DMS114 treated with DMSO at 0.1 percent for 48 hours (cell line): Measurements from ENCODE around the gene EMID1.
A peak's percentile ranks its signal among the peaks of the same experiment; 100 is the strongest.
"Not testable (repeated sequence)": the region's sequence is repeated elsewhere in the genome, so short reads cannot be mapped to it uniquely, and the experiment has no call there.

ENCODE experiments used
- DNase-seq: peaks from one replicate; lab custom pipeline; 2025; ENCODE audit not compliant: unreplicated experiment; lab: John Stamatoyannopoulos, UW

Gene EMID1

GRCh38 chr22:29230972-29231875 is 25.5 kb downstream of the EMID1 start:
- DNase-seq, result no peak

- DNase-seq, result no peak
Measured at GRCh38 chr22:29231971-29232959, 26.6 kb downstream of the EMID1 start.

GRCh38 chr22:29233277-29233877 is 27.7 kb downstream of the EMID1 start:
- no peak for DNase-seq

GRCh38 chr22:29240481-29240880 is 34.8 kb downstream of the EMID1 start:
- DNase-seq, result not testable (repeated sequence)

- no peak for DNase-seq
Measured at GRCh38 chr22:29243874-29244446, 38.3 kb downstream of the EMID1 start.

GRCh38 chr22:29244785-29245625 is 39.3 kb downstream of the EMID1 start:
- DNase-seq, result no peak

GRCh38 chr22:29245626-29246385 is 40.1 kb downstream of the EMID1 start:
- DNase-seq, result peak; percentile 17

GRCh38 chr22:29247891-29248290 is 42.2 kb downstream of the EMID1 start:
- not testable (repeated sequence) for DNase-seq

GRCh38 chr22:29251265-29251664 is 45.6 kb downstream of the EMID1 start:
- DNase-seq, result no peak

GRCh38 chr22:29251981-29252911 is 46.5 kb downstream of the EMID1 start:
- DNase-seq, result no peak

- no peak for DNase-seq
Measured at GRCh38 chr22:29253561-29254285, 48.0 kb downstream of the EMID1 start.

GRCh38 chr22:29254286-29254660 is 48.6 kb downstream of the EMID1 start:
- no peak for DNase-seq

- no peak for DNase-seq
Measured at GRCh38 chr22:29255064-29255621, 49.4 kb downstream of the EMID1 start.

- no peak for DNase-seq
Measured at GRCh38 chr22:29256606-29257325, 51.1 kb downstream of the EMID1 start.

GRCh38 chr22:29257751-29258181 is 52.1 kb downstream of the EMID1 start:
- no peak for DNase-seq

- no peak for DNase-seq
Measured at GRCh38 chr22:29258407-29259252, 52.9 kb downstream of the EMID1 start.
